Liver (tissue), 9 donors: ENCODE measurements around the gene ALPP. TPM values are rescaled to one million over a fixed set of nuclear protein-coding genes. Genes with fewer than 3 reads are reported as not detected.
"Not testable (repeated sequence)": the region's sequence is repeated elsewhere in the genome, so short reads cannot be mapped to it uniquely, and the experiment has no call there.

Experiments used
- DNase-seq: peaks from one replicate; pipeline ENCODE4 v3.0.0-alpha.2; 2017; ENCODE audit warnings: low spot score
- H3K27ac ChIP-seq, 2 donors: one replicate each; pipeline ENCODE4 v1.7.0; 2013; ENCODE audit warnings: inconsistent platforms in 2 of 2, low read length in 2 of 2, control low read depth in 1 of 2, low read depth in 1 of 2, mild to moderate bottlenecking in 1 of 2
- H3K27me3 ChIP-seq, 4 donors: one replicate each; pipeline versions ENCODE4 v1.6.1 to v1.7.0; 2013; ENCODE audit warnings: low read length in 3 of 4, inconsistent platforms in 1 of 4, mild to moderate bottlenecking in 1 of 4, moderate library complexity in 1 of 4; ENCODE audit not compliant: control insufficient read depth in 4 of 4, insufficient read depth in 4 of 4
- H3K36me3 ChIP-seq, 4 donors: one replicate each; pipeline versions ENCODE4 v1.6.1 to v1.7.0; 2013; ENCODE audit warnings: low read length in 3 of 4, mild to moderate bottlenecking in 3 of 4, low read depth in 1 of 4, moderate library complexity in 1 of 4; ENCODE audit not compliant: control insufficient read depth in 4 of 4, insufficient read depth in 3 of 4
- H3K4me1 ChIP-seq, 4 donors: one replicate each; pipeline versions ENCODE4 v1.6.1 to v1.7.0; 2013; ENCODE audit warnings: low read length in 3 of 4, mild to moderate bottlenecking in 3 of 4, moderate library complexity in 1 of 4; ENCODE audit not compliant: control insufficient read depth in 4 of 4, insufficient read depth in 4 of 4
- H3K4me3 ChIP-seq, 3 donors: one replicate each; pipeline versions ENCODE4 v1.6.1 to v1.7.0; 2013; ENCODE audit warnings: low read length in 3 of 3, control low read depth in 1 of 3, low read depth in 1 of 3, mild to moderate bottlenecking in 1 of 3
- H3K9ac ChIP-seq, 2 donors: one replicate each; pipeline ENCODE4 v1.7.0; 2013; ENCODE audit warnings: low read length in 2 of 2, mild to moderate bottlenecking in 2 of 2, moderate library complexity in 2 of 2, control low read depth in 1 of 2, low read depth in 1 of 2
- H3K9me3 ChIP-seq, 4 donors: one replicate each; pipeline versions ENCODE4 v1.6.1 to v1.7.0; 2013; ENCODE audit warnings: low read length in 3 of 4; ENCODE audit not compliant: control insufficient read depth in 4 of 4
- FOXA1 ChIP-seq: IDR thresholded peaks from 2 replicates; pipeline ENCODE4 v1.6.1; 2016; ENCODE audit warnings: antibody characterized with exemption
- FOXA2 ChIP-seq: IDR thresholded peaks from 2 replicates; pipeline ENCODE4 v1.6.1; 2016; ENCODE audit warnings: antibody characterized with exemption
- HNF4G ChIP-seq: IDR thresholded peaks from 2 replicates; pipeline ENCODE4 v1.6.1; 2016; ENCODE audit warnings: antibody characterized with exemption
- NR2F2 ChIP-seq: IDR thresholded peaks from 2 replicates; pipeline ENCODE4 v1.6.1; 2016; ENCODE audit warnings: antibody characterized with exemption
- RAD21 ChIP-seq, 2 donors: IDR thresholded peaks; 2 replicates each; pipeline ENCODE4 v1.6.1; 2016; ENCODE audit warnings: antibody characterized with exemption in 2 of 2, mild to moderate bottlenecking in 2 of 2
- RXRA ChIP-seq, 2 donors: IDR thresholded peaks; 2 replicates each; pipeline ENCODE4 v1.6.1; 2017 to 2018; ENCODE audit warnings: antibody characterized with exemption in 2 of 2, mild to moderate bottlenecking in 1 of 2
- SP1 ChIP-seq: IDR thresholded peaks from 2 replicates; pipeline ENCODE4 v1.6.1; 2018; ENCODE audit warnings: antibody characterized with exemption, mild to moderate bottlenecking
- YY1 ChIP-seq: IDR thresholded peaks from 2 replicates; pipeline ENCODE4 v1.6.1; 2016; ENCODE audit warnings: antibody characterized with exemption, mild to moderate bottlenecking
- WGBS: extraction: QIAGEN DNeasy Blood & Tissue Kit; methylation state at CpG from one replicate; pipeline ENCODE4 v1.1.7; 2013; 5-methylcytosine and 5-hydroxymethylcytosine counted together
- polyA plus RNA-seq, 2 donors: library from polyadenylated mRNA; stranded (reverse) in 1 of 2; unstranded in 1 of 2; fragments of 200-250 nt in 1 of 2; fragments of >200 nt in 1 of 2; fragmentation: Nextera tagmentation in 1 of 2; extraction: Ambion mirVana in 1 of 2; gene quantifications; one replicate each; pipeline versions ENCODE4 v1.2.1 to v1.2.3, GENCODE V29; 2013 to 2015
- total RNA-seq, 2 donors: library from RNA; depleted of rRNA; stranded (reverse); fragments of >200 nt; gene quantifications; one replicate each; pipeline ENCODE4 v1.2.3, GENCODE V29; 2014
- TF ChIP-seq, protein P1 (sequence below): IDR thresholded peaks from 2 replicates; pipeline ENCODE4 v1.6.1; 2016; ENCODE audit warnings: antibody characterized with exemption
- TF ChIP-seq, protein P2 (sequence below): IDR thresholded peaks from 2 replicates; pipeline ENCODE4 v1.6.1; 2016; ENCODE audit warnings: antibody characterized with exemption, mild to moderate bottlenecking
- donor health status: healthy.
- donor health status: healthy.
- donor health status: healthy.
- donor health status: healthy.
- donor health status: healthy.

The ALPP gene
- total and polyA plus RNA-seq, 4 donors, result not detected

DNA sequence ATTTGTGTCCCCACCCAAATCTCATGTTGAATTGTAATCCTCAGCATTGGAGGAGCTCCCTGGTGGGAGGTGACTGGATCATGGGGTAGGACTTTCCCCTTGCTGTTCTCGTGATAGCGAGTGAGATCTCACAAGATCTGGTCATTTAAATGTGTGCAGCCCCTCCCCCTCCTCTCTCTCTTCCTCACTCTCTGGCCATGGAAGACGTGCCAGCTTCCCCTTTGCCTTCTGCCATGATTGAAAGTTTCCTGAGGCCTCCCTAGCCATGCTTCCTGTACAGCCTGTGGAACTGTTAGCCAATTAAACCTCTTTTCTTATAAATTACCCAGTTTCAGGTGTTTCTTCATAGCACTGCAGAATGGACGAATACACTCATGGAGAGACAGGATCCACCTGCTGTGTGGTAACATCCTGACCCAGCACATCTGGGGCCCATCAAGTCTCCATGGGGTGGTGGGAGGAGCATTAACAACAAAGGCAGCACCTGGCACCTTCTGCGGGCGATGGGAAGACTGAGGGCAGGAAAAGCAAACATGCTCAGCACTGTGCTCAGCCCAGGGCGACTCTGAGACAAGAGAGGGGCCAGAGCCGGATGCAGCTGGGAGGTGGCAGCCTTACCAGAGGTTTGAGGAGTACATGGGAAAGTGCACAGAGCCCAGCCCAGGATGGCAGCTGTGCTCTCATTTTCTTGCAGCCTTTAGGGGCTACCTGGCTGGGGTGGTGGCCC, 16.2 kb upstream of the ALPP start:
- DNase-seq, result no peak
- Histone ChIP-seq H3K27me3 (no peaks in the 10 kb centered on the region), H3K27ac (no peak overlapping the region), H3K4me1 (peaks cover 0 to 9% (median 3%) of the 10 kb centered on the region in 4 donors), H3K4me3 (no peak overlapping the region), H3K36me3 (no peaks in the 10 kb centered on the region), H3K9me3 (no peaks in the 10 kb centered on the region), H3K9ac (no peak overlapping the region)
- TF ChIP-seq, protein P1, sequence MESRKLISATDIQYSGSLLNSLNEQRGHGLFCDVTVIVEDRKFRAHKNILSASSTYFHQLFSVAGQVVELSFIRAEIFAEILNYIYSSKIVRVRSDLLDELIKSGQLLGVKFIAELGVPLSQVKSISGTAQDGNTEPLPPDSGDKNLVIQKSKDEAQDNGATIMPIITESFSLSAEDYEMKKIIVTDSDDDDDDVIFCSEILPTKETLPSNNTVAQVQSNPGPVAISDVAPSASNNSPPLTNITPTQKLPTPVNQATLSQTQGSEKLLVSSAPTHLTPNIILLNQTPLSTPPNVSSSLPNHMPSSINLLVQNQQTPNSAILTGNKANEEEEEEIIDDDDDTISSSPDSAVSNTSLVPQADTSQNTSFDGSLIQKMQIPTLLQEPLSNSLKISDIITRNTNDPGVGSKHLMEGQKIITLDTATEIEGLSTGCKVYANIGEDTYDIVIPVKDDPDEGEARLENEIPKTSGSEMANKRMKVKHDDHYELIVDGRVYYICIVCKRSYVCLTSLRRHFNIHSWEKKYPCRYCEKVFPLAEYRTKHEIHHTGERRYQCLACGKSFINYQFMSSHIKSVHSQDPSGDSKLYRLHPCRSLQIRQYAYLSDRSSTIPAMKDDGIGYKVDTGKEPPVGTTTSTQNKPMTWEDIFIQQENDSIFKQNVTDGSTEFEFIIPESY, result no peak
- TF ChIP-seq FOXA2 (no peak), FOXA1 (no peak), RXRA (IDR thresholded peaks at IDR 0.05) (no peak), YY1 (no peak), NR2F2 (no peak), HNF4G (no peak)
- 95% methylated on average over 8 of the region's 8 CpGs for WGBS

DNA sequence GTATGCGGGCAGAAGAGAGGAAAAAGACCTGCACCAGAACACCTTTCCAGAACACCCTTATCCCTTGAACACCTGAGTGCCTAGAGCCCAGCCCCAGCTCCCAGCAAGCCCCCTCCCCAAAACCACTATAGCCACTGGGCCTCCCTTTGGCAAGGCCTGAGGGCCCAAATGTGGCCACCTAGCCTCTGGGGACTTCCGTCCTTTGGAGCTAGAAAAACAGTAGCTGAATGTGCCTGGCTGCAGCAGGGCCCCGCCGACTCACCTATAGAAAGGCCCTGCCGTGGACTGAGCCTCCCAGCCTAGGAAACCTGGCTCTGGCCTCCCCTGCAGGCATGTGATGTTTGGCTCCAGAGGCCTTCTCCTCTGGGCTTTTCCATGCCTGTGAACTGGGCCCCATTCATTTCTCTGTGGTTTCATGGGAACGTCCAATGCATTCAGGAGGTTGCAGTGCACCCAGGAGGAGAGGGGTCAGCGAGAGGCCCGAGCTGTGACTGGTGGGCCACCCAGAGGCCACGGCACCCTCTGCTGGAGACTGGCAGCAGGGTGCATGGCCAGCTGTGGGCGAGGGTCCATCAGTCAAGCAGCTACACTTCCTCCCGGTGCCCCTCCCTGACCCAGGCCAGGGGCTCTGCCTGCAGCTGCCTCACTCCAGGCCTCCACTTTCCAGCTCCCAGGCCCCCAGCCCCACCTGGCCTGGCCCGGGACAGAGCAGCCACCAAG, 15.3 kb upstream of the ALPP start:
- not testable (repeated sequence) for H3K9ac ChIP-seq, DNase-seq, H3K4me1 ChIP-seq, H3K27ac ChIP-seq, H3K4me3 ChIP-seq, H3K9me3 ChIP-seq, H3K36me3 ChIP-seq, H3K27me3 ChIP-seq
- WGBS, result 86% methylated on average over 12 of the region's 12 CpGs

DNA sequence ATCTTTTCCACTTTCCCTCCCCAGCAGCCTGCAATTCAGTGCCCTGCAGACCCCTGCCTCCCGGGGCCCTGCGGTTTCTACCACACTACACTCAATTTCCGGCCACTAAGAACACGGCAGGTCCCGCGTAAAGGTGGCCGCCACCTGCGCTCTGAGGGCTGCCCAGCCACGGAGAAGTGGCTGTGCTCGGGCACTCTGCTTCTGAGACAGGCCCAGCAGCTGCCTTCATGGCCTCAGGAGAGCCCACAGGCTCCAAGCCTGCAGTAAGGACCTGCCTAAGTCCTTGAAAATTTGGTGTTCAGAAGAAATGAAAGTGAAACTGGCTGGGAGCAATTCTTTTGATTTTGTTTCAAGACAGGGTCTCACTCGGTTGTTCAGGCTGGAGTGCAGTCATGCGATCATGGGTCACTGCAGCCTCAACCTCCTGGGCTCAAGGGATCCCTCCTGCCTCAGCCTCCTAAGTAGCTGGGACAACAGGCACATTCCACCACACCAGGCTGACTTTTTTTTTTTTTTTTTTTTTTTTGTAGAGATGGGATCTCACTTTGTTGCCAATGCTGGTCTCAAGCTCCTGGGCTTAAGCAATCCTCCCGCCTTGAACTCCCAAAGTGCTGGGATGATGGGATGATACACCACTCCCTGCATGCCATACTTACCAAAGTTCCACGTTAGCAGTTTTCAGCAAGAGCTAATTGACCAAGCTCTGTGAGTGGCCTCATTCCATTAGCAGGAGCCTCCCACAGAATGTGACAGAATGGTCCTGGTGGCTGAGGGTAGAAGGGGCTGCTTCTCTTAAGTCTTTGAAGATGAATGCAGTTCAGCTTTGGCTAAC, 14.6 kb upstream of the ALPP start:
- Histone ChIP-seq H3K9ac (no peak overlapping the region), H3K27ac (no peak overlapping the region), H3K9me3 (no peaks in the 10 kb centered on the region), H3K4me3 (no peak overlapping the region), H3K4me1 (peaks cover 0 to 9% (median 3%) of the 10 kb centered on the region in 4 donors), H3K36me3 (no peaks in the 10 kb centered on the region), H3K27me3 (no peaks in the 10 kb centered on the region)
- no peak for DNase-seq
- TF ChIP-seq NR2F2 (no peak), YY1 (no peak), RAD21 (IDR thresholded peaks at IDR 0.05) (no peak), SP1 (no peak)
- TF ChIP-seq, protein P2, sequence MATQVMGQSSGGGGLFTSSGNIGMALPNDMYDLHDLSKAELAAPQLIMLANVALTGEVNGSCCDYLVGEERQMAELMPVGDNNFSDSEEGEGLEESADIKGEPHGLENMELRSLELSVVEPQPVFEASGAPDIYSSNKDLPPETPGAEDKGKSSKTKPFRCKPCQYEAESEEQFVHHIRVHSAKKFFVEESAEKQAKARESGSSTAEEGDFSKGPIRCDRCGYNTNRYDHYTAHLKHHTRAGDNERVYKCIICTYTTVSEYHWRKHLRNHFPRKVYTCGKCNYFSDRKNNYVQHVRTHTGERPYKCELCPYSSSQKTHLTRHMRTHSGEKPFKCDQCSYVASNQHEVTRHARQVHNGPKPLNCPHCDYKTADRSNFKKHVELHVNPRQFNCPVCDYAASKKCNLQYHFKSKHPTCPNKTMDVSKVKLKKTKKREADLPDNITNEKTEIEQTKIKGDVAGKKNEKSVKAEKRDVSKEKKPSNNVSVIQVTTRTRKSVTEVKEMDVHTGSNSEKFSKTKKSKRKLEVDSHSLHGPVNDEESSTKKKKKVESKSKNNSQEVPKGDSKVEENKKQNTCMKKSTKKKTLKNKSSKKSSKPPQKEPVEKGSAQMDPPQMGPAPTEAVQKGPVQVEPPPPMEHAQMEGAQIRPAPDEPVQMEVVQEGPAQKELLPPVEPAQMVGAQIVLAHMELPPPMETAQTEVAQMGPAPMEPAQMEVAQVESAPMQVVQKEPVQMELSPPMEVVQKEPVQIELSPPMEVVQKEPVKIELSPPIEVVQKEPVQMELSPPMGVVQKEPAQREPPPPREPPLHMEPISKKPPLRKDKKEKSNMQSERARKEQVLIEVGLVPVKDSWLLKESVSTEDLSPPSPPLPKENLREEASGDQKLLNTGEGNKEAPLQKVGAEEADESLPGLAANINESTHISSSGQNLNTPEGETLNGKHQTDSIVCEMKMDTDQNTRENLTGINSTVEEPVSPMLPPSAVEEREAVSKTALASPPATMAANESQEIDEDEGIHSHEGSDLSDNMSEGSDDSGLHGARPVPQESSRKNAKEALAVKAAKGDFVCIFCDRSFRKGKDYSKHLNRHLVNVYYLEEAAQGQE, result no peak
- WGBS, result 73% methylated on average over 14 of the region's 14 CpGs

DNA sequence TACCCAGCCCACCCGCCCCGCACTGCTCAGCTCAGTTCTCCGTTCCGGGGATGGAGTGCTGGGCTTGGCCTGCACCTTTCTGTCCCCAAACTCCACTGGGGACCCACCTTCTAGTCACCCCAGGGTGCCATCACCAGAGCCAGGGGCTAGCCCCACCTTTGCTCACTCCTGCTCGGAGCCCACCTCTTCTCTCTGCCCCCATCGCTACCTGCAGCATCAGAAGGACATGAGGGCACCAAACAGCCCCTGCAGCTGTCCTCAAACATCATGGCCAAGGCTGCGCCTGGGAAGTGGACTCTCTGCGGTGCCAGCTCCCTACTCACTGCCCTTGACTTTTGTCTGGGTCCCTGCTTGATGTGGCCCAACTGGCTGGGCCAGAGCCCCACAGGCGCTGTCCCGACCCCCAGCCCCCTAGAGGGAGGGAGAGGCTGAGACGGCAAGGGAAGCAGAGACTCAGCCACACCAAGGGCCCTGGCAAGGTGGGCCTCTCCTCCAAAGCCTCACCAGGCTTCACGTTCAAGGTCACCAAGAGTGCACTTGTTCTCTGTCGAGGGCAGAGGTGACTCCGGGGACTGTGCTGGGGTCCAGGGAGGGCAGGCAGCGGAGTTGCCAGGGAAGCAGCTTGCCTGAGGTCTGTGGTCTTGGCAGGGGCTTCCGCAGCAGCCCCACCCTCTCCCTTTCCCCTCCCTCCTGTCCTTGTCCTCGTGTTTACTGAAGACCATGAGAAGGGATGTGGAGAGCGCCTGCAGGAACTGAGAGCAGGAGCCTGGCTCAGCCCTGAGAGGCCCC, 13.6 kb upstream of the ALPP start:
- H3K9ac ChIP-seq, H3K9me3 ChIP-seq, H3K27ac ChIP-seq, H3K4me1 ChIP-seq, DNase-seq, H3K4me3 ChIP-seq, H3K27me3 ChIP-seq, H3K36me3 ChIP-seq: not testable (repeated sequence)
- WGBS, result 84% methylated on average over 18 of the region's 18 CpGs
